ENCODE data around the gene TGFBR3L. TPM values are rescaled to one million over a fixed set of nuclear protein-coding genes. Genes with fewer than 3 reads are reported as not detected.
"Not testable (repeated sequence)": the region's sequence is repeated elsewhere in the genome, so short reads cannot be mapped to it uniquely, and the experiment has no call there.

The TGFBR3L gene
- total RNA-seq, 1 donor from 2014 or later = 1.2 TPM

DNA sequence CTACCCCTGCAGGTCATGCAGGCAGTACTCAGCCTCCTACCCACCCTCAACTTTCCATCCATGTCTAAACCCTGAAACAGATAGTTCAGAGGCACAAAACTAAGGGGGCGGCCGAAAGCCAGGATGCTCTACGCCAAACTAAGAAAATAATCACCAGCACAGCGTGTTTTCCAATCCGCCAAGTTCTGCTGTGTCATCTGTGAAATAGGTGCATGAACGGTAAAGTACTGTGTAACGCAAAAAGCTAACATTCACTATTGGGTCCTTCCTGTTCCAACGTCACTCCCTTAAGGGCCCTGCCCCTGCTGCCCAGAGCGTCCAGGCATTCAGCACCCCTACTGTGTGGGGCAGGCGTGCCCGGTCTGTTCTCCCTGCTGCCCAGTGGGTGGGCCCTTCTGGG is 41.1 kb downstream of the TGFBR3L start:
- intact Hi-C loops (cut with DNase I) = no loop called here
- H3K9me3 ChIP-seq = no peaks in the 10 kb centered on the region
- DNase-seq (no peak), ATAC-seq (no peak)
- H3K36me3 ChIP-seq = peaks cover 7% of the 10 kb centered on the region
- no peak overlapping the region for H3K4me3 ChIP-seq
- no peak overlapping the region for H3K27ac ChIP-seq
- no peaks in the 10 kb centered on the region for H3K27me3 ChIP-seq
- peaks cover 5% of the 10 kb centered on the region for H3K4me1 ChIP-seq
- TF ChIP-seq, protein P1, sequence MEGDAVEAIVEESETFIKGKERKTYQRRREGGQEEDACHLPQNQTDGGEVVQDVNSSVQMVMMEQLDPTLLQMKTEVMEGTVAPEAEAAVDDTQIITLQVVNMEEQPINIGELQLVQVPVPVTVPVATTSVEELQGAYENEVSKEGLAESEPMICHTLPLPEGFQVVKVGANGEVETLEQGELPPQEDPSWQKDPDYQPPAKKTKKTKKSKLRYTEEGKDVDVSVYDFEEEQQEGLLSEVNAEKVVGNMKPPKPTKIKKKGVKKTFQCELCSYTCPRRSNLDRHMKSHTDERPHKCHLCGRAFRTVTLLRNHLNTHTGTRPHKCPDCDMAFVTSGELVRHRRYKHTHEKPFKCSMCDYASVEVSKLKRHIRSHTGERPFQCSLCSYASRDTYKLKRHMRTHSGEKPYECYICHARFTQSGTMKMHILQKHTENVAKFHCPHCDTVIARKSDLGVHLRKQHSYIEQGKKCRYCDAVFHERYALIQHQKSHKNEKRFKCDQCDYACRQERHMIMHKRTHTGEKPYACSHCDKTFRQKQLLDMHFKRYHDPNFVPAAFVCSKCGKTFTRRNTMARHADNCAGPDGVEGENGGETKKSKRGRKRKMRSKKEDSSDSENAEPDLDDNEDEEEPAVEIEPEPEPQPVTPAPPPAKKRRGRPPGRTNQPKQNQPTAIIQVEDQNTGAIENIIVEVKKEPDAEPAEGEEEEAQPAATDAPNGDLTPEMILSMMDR (IDR thresholded peaks at IDR 0.05) = no peak

DNA sequence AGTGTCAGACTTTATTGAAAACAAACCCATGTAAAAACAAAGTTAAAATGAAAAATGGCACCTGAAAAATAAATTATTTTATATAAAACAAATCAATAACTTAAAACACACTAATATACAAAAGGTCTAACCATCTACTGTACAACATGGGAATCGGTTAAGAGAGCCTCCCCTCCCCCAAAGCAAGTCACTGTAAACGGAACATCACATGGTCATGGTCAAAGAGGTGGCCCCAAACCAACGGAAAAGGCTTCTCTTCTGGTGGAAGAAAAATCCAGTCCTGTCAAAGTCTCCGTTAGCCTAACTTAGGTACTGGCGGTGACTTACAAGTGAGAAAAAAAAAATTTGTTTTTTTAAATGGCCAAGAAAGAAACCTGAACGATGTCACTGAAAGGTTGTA is 44.6 kb downstream of the TGFBR3L start:
- no peak overlapping the region for H3K4me3 ChIP-seq
- H3K36me3 ChIP-seq = peaks cover 41% of the 10 kb centered on the region
- H3K27me3 ChIP-seq = no peaks in the 10 kb centered on the region
- ATAC-seq (no peak), DNase-seq (no peak)
- H3K27ac ChIP-seq = no peak overlapping the region
- TF ChIP-seq, protein P1 (IDR thresholded peaks at IDR 0.05) = no peak
- intact Hi-C loops (cut with DNase I) = no loop called here
- H3K9me3 ChIP-seq = no peaks in the 10 kb centered on the region
- no peaks in the 10 kb centered on the region for H3K4me1 ChIP-seq

DNA sequence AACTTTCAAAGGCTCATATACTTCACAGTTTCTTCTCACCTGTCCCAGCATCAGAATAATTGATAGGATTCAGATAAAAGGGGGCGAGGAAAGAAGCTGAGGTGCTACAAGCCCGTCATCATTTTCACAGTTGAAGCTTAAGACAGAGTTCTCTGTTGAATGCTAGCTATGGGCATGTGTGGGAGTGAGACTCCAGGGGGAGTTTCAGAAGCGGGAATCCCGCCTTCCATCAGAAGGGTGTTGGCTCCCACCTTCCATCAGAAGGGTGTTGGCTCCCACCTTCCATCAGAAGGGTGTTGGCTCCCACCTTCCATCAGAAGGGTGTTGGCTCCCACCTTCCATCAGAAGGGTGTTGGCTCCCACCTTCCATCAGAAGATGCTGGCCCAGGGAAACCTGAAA is 46.5 kb downstream of the TGFBR3L start:
- H3K27ac ChIP-seq; H3K27me3 ChIP-seq; H3K4me3 ChIP-seq; H3K9me3 ChIP-seq; H3K4me1 ChIP-seq; ATAC-seq; DNase-seq; intact Hi-C loops (cut with DNase I): not testable (repeated sequence)
- peaks cover 56% of the 10 kb centered on the region for H3K36me3 ChIP-seq

DNA sequence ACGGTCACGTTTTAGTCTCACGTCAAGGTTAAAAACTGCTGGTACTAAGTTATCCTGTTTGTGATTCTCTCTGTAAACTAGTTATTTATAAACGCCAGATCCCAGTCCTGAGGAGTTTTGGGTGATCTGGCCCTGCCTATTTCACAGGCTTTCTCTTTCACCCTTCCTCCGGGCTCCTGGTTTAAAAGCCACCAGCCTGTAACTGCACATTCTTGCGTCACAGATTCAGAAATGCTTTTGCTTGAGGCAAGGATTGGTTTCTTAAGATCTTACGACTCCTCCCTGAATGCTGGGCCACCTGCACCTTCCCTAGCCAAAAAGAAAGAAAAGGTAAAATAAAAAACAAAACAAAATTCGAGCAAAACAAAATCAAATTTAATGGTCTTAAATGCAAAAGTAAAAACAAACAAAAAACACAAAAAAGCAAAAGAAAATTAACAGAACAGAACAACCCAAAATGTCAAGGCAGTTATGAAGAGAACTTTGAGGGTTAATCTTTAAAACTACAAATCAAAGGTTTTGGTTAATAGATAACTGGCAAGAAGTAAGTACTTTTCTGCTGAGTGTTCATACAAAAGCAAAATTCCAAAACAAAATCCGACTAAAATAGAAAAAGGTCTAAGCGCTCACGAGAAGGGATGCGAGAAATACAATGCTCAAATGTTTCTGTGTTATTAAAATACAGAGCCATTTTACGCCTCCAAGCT is 47.4 kb downstream of the TGFBR3L start:
- TF ChIP-seq, protein P1 (IDR thresholded peaks at IDR 0.05) = no peak
- no peaks in the 10 kb centered on the region for H3K9me3 ChIP-seq
- no peak overlapping the region for H3K27ac ChIP-seq
- H3K27me3 ChIP-seq = no peaks in the 10 kb centered on the region
- no peaks in the 10 kb centered on the region for H3K4me1 ChIP-seq
- DNase-seq = no peak
- H3K4me3 ChIP-seq = no peak overlapping the region
- H3K36me3 ChIP-seq = peaks cover 66% of the 10 kb centered on the region
- ATAC-seq = no peak
- intact Hi-C loops (cut with DNase I) = no loop called here

DNA sequence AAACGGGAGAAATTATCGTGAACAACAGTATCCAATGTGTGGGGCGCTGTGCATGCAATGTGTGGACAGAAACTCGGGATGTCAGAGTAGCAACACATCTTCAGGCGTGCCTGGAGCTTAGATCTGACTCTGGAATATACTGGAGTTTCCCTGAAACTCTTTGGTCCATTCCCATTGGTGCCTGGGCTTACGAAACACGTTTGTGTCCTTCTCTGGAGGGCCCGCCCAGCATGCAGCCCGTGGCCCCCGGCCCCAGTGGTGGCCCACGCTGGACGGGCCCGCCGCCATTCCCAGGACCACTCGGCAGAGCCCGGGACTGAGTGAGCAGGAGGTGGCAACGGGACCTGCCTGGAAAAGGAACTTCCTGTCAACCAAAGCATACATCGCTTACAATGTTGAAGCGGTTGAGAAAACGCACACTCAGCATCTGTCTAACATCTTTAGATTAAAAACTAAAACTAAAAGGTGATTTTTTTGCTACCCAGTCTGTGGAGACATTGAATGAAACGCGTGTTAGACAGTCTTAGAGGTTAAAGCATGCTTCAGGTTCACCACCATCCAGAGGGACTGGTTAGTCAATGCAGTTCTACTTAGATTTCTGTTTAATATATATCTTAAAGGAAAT is 48.1 kb downstream of the TGFBR3L start:
- TF ChIP-seq, protein P1 (IDR thresholded peaks at IDR 0.05) = no peak
- Histone ChIP-seq H3K4me1 (no peaks in the 10 kb centered on the region), H3K27ac (no peak overlapping the region), H3K27me3 (no peaks in the 10 kb centered on the region), H3K36me3 (peaks cover 72% of the 10 kb centered on the region), H3K4me3 (no peak overlapping the region), H3K9me3 (no peaks in the 10 kb centered on the region)
- intact Hi-C loops (cut with DNase I) = no loop called here
- no peak for DNase-seq
- no peak for ATAC-seq

DNA sequence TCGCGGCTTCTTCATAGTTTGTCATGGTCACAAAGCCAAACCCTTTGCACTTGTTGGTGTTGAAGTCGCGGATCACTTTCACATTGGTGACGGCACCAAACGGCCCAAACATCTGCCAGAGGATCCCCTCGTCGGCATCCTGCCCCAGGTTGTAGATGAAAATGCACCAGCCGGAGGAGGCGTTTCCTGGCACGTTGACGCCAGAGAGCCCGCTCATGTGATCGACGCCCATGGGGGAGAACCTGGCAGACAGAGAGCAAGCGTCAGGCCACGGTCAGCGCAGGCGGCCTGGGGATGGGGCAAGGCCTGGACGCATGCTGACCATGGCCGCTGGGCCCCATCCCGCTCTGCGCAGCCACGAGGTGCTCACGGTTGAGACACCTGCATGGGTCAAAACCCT is 48.9 kb downstream of the TGFBR3L start:
- DNase-seq = no peak
- ATAC-seq = no peak
- Histone ChIP-seq H3K4me1 (no peaks in the 10 kb centered on the region), H3K9me3 (no peaks in the 10 kb centered on the region), H3K4me3 (no peak overlapping the region), H3K36me3 (peaks cover 80% of the 10 kb centered on the region), H3K27ac (no peak overlapping the region), H3K27me3 (no peaks in the 10 kb centered on the region)
- TF ChIP-seq, protein P1 (IDR thresholded peaks at IDR 0.05) = no peak
- intact Hi-C loops (cut with DNase I) = no loop called here
